Calu3 (cell line): Measurements from ENCODE around the gene TUBB1. TPM values are rescaled to one million over a fixed set of nuclear protein-coding genes. Genes with fewer than 3 reads are reported as not detected.

Experiments
- BruUV-seq: library from RNA; stranded (reverse); fragments of 400-500 nt; replicated peaks from 2 replicates; lab custom pipeline; 2021; lab: Mats Ljungman, UMichigan
- CTCF ChIA-PET: fragments of 300-600 bp; sonication (Branson Sonifier 250); formaldehyde crosslinking; loops from one replicate; lab custom pipeline; 2022; ENCODE audit warnings: antibody characterized with exemption; lab: Charles Lee
- DNase-seq: peaks from one replicate; pipeline ENCODE4 v3.0.0; 2022
- H3K27ac Mint-ChIP-seq: one replicate; pipeline ENCODE4 v1.8.0; 2022; ENCODE audit warnings: mixed read lengths; ENCODE audit not compliant: unreplicated experiment
- H3K27me3 Mint-ChIP-seq: one replicate; pipeline ENCODE4 v1.8.0; 2022; ENCODE audit warnings: mixed read lengths; ENCODE audit not compliant: unreplicated experiment
- H3K36me3 Mint-ChIP-seq: one replicate; pipeline ENCODE4 v1.8.0; 2022; ENCODE audit warnings: mild to moderate bottlenecking, moderate library complexity, mixed read lengths; ENCODE audit not compliant: insufficient read depth, unreplicated experiment
- H3K4me1 Mint-ChIP-seq: one replicate; pipeline ENCODE4 v1.8.0; 2022; ENCODE audit warnings: mild to moderate bottlenecking, low read depth, mixed read lengths; ENCODE audit not compliant: unreplicated experiment
- H3K4me3 Mint-ChIP-seq: one replicate; pipeline ENCODE4 v1.8.0; 2022; ENCODE audit warnings: mild to moderate bottlenecking, low read depth, moderate library complexity, mixed read lengths; ENCODE audit not compliant: unreplicated experiment
- H3K9me3 Mint-ChIP-seq: one replicate; pipeline ENCODE4 v1.8.0; 2022; ENCODE audit warnings: low read depth, mixed read lengths; ENCODE audit not compliant: unreplicated experiment
- intact Hi-C: fragments of 100-400 bp; cut with micrococcal nuclease; formaldehyde crosslinking; loops from one replicate; pipeline ENCODE4 v1.10.0; 2022; ENCODE audit not compliant: unreplicated experiment
- total RNA-seq: library from RNA; stranded (reverse); gene quantifications from 2 replicates; pipeline ENCODE4 v1.2.3, GENCODE V29; 2022
- TF ChIP-seq, protein P1 (sequence below): fragments of 200-600 bp; IDR thresholded peaks from one replicate; pipeline ENCODE4 v1.8.0; 2022; ENCODE audit warnings: antibody characterized with exemption; ENCODE audit not compliant: unreplicated experiment

The TUBB1 gene
- total RNA-seq, 1 experiment from 2014 or later = not detected

DNA sequence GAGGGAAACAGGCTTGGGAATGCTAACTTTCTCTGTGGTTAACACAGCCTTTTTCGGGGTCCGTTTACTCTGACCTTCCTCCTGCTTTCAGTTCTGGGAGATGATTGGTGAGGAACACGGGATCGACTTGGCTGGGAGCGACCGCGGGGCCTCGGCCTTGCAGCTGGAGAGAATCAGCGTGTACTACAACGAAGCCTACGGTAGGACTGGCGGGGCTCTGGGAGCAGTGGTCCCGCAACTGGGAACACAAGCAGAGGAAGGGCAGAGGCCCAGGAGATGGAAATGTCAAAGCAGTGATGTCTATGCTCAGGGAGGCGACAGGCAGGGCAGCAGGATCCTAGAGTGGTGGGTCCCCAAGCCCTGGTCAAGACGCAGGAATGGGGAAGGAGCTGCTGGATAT, 3.5 kb downstream of the TUBB1 start:
- peaks cover 50% of the 10 kb centered on the region for H3K36me3 Mint-ChIP-seq
- H3K27me3 Mint-ChIP-seq = no peaks in the 10 kb centered on the region
- H3K4me3 Mint-ChIP-seq = no peak overlapping the region
- TF ChIP-seq, protein P1, sequence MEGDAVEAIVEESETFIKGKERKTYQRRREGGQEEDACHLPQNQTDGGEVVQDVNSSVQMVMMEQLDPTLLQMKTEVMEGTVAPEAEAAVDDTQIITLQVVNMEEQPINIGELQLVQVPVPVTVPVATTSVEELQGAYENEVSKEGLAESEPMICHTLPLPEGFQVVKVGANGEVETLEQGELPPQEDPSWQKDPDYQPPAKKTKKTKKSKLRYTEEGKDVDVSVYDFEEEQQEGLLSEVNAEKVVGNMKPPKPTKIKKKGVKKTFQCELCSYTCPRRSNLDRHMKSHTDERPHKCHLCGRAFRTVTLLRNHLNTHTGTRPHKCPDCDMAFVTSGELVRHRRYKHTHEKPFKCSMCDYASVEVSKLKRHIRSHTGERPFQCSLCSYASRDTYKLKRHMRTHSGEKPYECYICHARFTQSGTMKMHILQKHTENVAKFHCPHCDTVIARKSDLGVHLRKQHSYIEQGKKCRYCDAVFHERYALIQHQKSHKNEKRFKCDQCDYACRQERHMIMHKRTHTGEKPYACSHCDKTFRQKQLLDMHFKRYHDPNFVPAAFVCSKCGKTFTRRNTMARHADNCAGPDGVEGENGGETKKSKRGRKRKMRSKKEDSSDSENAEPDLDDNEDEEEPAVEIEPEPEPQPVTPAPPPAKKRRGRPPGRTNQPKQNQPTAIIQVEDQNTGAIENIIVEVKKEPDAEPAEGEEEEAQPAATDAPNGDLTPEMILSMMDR = no peak
- no TSS peak for BruUV-seq
- peaks cover 11% of the 10 kb centered on the region for H3K4me1 Mint-ChIP-seq
- H3K27ac Mint-ChIP-seq = no peak overlapping the region
- intact Hi-C loops = no loop called here
- CTCF ChIA-PET = no interaction called here
- no peaks in the 10 kb centered on the region for H3K9me3 Mint-ChIP-seq
- no peak for DNase-seq

DNA sequence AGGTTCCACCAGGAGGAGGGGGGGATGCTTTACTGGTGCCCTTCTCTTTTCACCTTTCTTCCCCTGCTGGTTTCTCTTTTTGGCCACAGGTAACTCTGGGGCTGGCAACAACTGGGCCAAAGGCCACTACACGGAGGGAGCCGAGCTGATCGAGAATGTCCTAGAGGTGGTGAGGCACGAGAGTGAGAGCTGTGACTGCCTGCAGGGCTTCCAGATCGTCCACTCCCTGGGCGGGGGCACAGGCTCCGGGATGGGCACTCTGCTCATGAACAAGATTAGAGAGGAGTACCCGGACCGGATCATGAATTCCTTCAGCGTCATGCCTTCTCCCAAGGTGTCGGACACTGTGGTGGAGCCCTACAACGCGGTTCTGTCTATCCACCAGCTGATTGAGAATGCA, 4.4 kb downstream of the TUBB1 start:
- no peaks in the 10 kb centered on the region for H3K27me3 Mint-ChIP-seq
- DNase-seq = no peak
- TF ChIP-seq, protein P1 = no peak
- H3K36me3 Mint-ChIP-seq = peaks cover 54% of the 10 kb centered on the region
- H3K4me3 Mint-ChIP-seq = no peak overlapping the region
- no peaks in the 10 kb centered on the region for H3K9me3 Mint-ChIP-seq
- H3K4me1 Mint-ChIP-seq = peaks cover 14% of the 10 kb centered on the region
- intact Hi-C loops = no loop called here
- CTCF ChIA-PET = no interaction called here
- BruUV-seq = no TSS peak
- no peak overlapping the region for H3K27ac Mint-ChIP-seq

DNA sequence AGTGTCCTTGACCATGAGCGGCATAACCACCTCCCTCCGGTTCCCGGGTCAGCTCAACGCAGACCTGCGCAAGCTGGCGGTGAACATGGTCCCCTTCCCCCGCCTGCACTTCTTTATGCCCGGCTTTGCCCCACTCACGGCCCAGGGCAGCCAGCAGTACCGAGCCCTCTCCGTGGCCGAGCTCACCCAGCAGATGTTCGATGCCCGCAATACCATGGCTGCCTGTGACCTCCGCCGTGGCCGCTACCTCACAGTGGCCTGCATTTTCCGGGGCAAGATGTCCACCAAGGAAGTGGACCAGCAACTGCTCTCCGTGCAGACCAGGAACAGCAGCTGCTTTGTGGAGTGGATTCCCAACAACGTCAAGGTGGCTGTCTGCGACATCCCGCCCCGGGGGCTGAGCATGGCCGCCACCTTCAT, 4.9 kb downstream of the TUBB1 start:
- Mint-ChIP-seq H3K27ac (no peak overlapping the region), H3K27me3 (no peaks in the 10 kb centered on the region), H3K36me3 (peaks cover 54% of the 10 kb centered on the region), H3K4me3 (no peak overlapping the region), H3K9me3 (no peaks in the 10 kb centered on the region), H3K4me1 (peaks cover 14% of the 10 kb centered on the region)
- intact Hi-C loops = no loop called here
- TF ChIP-seq, protein P1 = no peak
- BruUV-seq = no TSS peak
- CTCF ChIA-PET = no interaction called here
- no peak for DNase-seq

DNA sequence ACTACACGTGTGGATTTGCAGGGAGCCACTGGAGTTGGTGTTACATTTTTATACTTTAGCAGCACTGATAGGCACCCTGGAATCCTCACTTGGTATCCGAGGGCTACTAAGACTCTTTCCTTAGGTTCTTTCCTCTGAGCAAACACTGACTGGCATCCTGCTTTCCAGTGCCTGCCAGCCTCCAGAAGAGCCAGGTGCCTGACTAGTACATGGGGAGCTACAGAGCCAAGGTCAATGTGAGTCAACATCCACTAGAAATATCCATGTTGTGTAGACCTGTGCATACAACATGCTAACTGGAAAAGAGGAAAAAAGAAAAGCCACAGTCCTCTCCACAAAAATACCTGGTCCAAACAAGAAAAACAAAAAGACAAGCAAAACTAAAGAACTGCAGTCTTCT, 5.9 kb downstream of the TUBB1 start:
- CTCF ChIA-PET = interaction anchor here (0.6 kb wide), 1 partner anchor 16 kb away, joined by 7 read pairs; no protein-coding TSS in a partner anchor
- Mint-ChIP-seq H3K27ac (no peak overlapping the region), H3K27me3 (no peaks in the 10 kb centered on the region), H3K36me3 (peaks cover 62% of the 10 kb centered on the region), H3K4me1 (peaks cover 20% of the 10 kb centered on the region), H3K4me3 (no peak overlapping the region), H3K9me3 (no peaks in the 10 kb centered on the region)
- intact Hi-C loops = no loop called here
- TF ChIP-seq, protein P1 = no peak
- no TSS peak for BruUV-seq
- no peak for DNase-seq
